Loucy (cell line): ENCODE results near the gene SEMA5B.

Experiments
- H2AFZ ChIP-seq: fragments of 200-600 bp; sonication (generic); 2 replicates; pipeline ENCODE4 v1.6.0; 2016; ENCODE audit warnings: antibody characterized with exemption, mild to moderate bottlenecking, low read length, moderate library complexity
- H3F3A ChIP-seq: fragments of 200-600 bp; 2 replicates; pipeline ENCODE4 v1.6.0; 2016; ENCODE audit warnings: antibody characterized with exemption, low read depth, mild to moderate bottlenecking
- H3K27me3 ChIP-seq: fragments of 200-600 bp; sonication (generic); 2 replicates; pipeline ENCODE4 v1.6.1; 2014; ENCODE audit warnings: low read length, mild to moderate bottlenecking; ENCODE audit not compliant: insufficient read depth, poor library complexity, severe bottlenecking
- H3K36me3 ChIP-seq: fragments of 200-600 bp; sonication (generic); 2 replicates; pipeline ENCODE4 v1.6.1; 2016; ENCODE audit warnings: low read length; ENCODE audit not compliant: insufficient read depth
- H3K4me1 ChIP-seq: fragments of 200-600 bp; sonication (generic); 2 replicates; pipeline ENCODE4 v1.5.1; 2014; ENCODE audit warnings: low read length, mild to moderate bottlenecking; ENCODE audit not compliant: insufficient read depth, poor library complexity, severe bottlenecking
- H3K4me2 ChIP-seq: fragments of 200-600 bp; sonication (generic); 2 replicates; pipeline ENCODE4 v1.6.0; 2014; ENCODE audit warnings: antibody characterized with exemption, low read length, low read depth, mild to moderate bottlenecking; ENCODE audit not compliant: poor library complexity, severe bottlenecking
- H3K4me3 ChIP-seq: fragments of 200-600 bp; sonication (generic); 2 replicates; pipeline ENCODE4 v1.5.1; 2014; ENCODE audit warnings: low read length, mild to moderate bottlenecking, mixed read lengths; ENCODE audit not compliant: poor library complexity, severe bottlenecking
- H3K79me2 ChIP-seq: fragments of 200-600 bp; sonication (generic); 2 replicates; pipeline ENCODE4 v1.6.1; 2014; ENCODE audit warnings: low read length; ENCODE audit not compliant: insufficient read depth
- H3K9ac ChIP-seq: fragments of 200-600 bp; sonication (generic); 2 replicates; pipeline ENCODE4 v1.6.0; 2014; ENCODE audit warnings: mild to moderate bottlenecking, low read depth, low read length, moderate library complexity; ENCODE audit not compliant: poor library complexity, severe bottlenecking
- H3K9me2 ChIP-seq: fragments of 200-600 bp; sonication (generic); replicated peaks from 2 replicates; pipeline ENCODE4 v1.6.1; 2016; ENCODE audit warnings: low read depth, low read length, mixed read lengths
- H3K9me3 ChIP-seq: fragments of 200-600 bp; sonication (generic); 2 replicates; pipeline ENCODE4 v1.6.1; 2014; ENCODE audit warnings: mild to moderate bottlenecking, antibody characterized with exemption, low read length, low read depth; ENCODE audit not compliant: insufficient read depth
- H4K20me1 ChIP-seq: fragments of 200-600 bp; sonication (generic); 2 replicates; pipeline ENCODE4 v1.6.0; 2014; ENCODE audit warnings: antibody characterized with exemption, low read length, mild to moderate bottlenecking; ENCODE audit not compliant: insufficient read depth, poor library complexity, severe bottlenecking
- CTCF ChIP-seq: fragments of 200-600 bp; sonication (generic); conservative IDR thresholded peaks from 2 replicates; pipeline ENCODE4 v1.5.1; 2014; ENCODE audit warnings: mild to moderate bottlenecking, antibody characterized with exemption, low read length
- EZH2phosphoT487 ChIP-seq: fragments of 200-600 bp; IDR thresholded peaks from 2 replicates; pipeline ENCODE4 v1.6.1; 2018; ENCODE audit warnings: antibody characterized with exemption, mild to moderate bottlenecking, moderate library complexity, borderline replicate concordance

SEMA5B gene

GRCh38 chr3:122902326-122902725 lies 125.2 kb downstream of the SEMA5B start:
- no peak overlapping the region for H3K4me3 ChIP-seq
- no peaks in the 10 kb centered on the region for H3K27me3 ChIP-seq
- H3K79me2 ChIP-seq, result no peaks in the 10 kb centered on the region
- H3K9me2 ChIP-seq, result no peaks in the 10 kb centered on the region
- H3K9me3 ChIP-seq, result no peaks in the 10 kb centered on the region
- H4K20me1 ChIP-seq, result no peaks in the 10 kb centered on the region
- no peak for TF ChIP-seq CTCF
- no peak for TF ChIP-seq EZH2phosphoT487
- no peaks in the 10 kb centered on the region for H3F3A ChIP-seq
- no peak overlapping the region for H3K4me2 ChIP-seq
- no peak overlapping the region for H2AFZ ChIP-seq
- no peak overlapping the region for H3K9ac ChIP-seq
- no peaks in the 10 kb centered on the region for H3K4me1 ChIP-seq
- no peaks in the 10 kb centered on the region for H3K36me3 ChIP-seq

- Histone ChIP-seq H3K79me2 (no peaks in the 10 kb centered on the region), H3K36me3 (no peaks in the 10 kb centered on the region), H3K27me3 (no peaks in the 10 kb centered on the region), H4K20me1 (no peaks in the 10 kb centered on the region), H3K4me1 (peaks cover 7% of the 10 kb centered on the region), H3F3A (no peaks in the 10 kb centered on the region), H3K9me3 (no peaks in the 10 kb centered on the region), H2AFZ (no peak overlapping the region), H3K9ac (no peak overlapping the region), H3K9me2 (no peaks in the 10 kb centered on the region), H3K4me3 (no peak overlapping the region), H3K4me2 (no peak overlapping the region)
- no peak for TF ChIP-seq EZH2phosphoT487
- TF ChIP-seq CTCF, result no peak
These were observed 129.3 kb downstream of the SEMA5B start for GRCh38 chr3:122898298-122898697.

- Histone ChIP-seq H3K9me3 (no peaks in the 10 kb centered on the region), H3K79me2 (no peaks in the 10 kb centered on the region), H3K4me3 (no peak overlapping the region), H3K4me1 (peaks cover 27% of the 10 kb centered on the region), H3K36me3 (no peaks in the 10 kb centered on the region), H3K4me2 (no peak overlapping the region), H2AFZ (no peak overlapping the region), H3K9me2 (no peaks in the 10 kb centered on the region), H3K9ac (no peak overlapping the region), H3F3A (no peaks in the 10 kb centered on the region), H4K20me1 (no peaks in the 10 kb centered on the region), H3K27me3 (no peaks in the 10 kb centered on the region)
- TF ChIP-seq EZH2phosphoT487, result no peak
- no peak for TF ChIP-seq CTCF
These were observed 133.6 kb downstream of the SEMA5B start for GRCh38 chr3:122893754-122894668.
